GM21390 (cell line): ENCODE data around the gene DPM2.

Experiments
- ATAC-seq: cut with Tn5 transposase; IDR thresholded peaks from one replicate; pipeline ENCODE4 v1.9.1; 2021; ENCODE audit not compliant: unreplicated experiment

DPM2 gene

GRCh38 chr9:127920794-127921193 lies 16.9 kb downstream of the DPM2 start:
- no peak for ATAC-seq

GRCh38 chr9:127919253-127919815 lies 18.3 kb downstream of the DPM2 start:
- ATAC-seq: no peak

DNA sequence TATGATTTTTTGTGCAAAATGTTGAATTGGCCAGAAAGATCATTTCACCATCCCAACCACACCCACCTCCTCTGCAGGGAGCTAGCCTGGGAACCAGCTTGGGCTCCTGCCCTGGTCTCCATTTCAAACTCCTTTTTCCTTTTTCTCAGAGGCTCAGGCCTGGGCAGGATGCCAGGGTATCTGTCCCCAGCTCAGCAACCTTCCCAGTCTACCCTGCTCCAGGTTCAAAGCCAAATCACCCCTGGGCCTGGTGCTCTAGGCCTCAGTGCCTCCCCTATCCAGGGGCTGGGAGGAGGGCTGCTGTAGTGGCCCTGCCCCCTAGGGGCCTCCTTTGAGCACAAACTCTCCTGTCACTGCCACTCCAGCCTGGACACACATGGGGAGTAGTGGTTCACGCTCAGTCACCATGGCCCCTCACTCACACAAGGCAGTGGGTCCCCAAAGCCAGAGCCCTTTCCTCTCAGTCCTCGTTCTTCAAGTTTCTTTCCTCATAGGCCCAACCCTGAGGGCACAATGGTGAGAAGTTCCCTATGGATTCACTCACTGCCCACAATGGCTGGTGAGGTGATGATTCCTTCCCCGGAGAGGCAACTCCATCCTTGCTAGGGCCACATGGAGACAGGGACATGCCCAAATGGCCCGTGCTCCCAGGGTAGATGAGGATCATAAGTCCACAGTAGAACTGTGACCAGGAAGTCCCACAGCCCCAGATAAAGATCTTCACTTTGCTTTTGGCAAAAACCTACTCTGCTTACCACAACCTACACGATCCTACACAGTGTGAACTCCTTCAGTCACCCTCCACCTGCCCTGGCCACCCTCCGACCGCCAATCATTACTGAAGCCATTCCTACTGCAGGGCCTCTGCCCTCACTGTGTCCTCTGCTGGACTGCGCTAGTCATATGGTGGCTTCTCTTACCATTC lies 19.2 kb downstream of the DPM2 start:
- no peak for ATAC-seq

- ATAC-seq: peak; percentile 29
These were observed 20.1 kb downstream of the DPM2 start for GRCh38 chr9:127917603-127918002.

GRCh38 chr9:127916720-127917581 lies 20.7 kb downstream of the DPM2 start, which contains the start of gene ST6GALNAC4:
ST6GALNAC4 (minus strand) TSS chr9:127917041; CDS start chr9:127916419, 622 bp downstream.
- ATAC-seq: peak; percentile 60

- no peak for ATAC-seq
These were observed 21.6 kb downstream of the DPM2 start for GRCh38 chr9:127915801-127916719.

DNA sequence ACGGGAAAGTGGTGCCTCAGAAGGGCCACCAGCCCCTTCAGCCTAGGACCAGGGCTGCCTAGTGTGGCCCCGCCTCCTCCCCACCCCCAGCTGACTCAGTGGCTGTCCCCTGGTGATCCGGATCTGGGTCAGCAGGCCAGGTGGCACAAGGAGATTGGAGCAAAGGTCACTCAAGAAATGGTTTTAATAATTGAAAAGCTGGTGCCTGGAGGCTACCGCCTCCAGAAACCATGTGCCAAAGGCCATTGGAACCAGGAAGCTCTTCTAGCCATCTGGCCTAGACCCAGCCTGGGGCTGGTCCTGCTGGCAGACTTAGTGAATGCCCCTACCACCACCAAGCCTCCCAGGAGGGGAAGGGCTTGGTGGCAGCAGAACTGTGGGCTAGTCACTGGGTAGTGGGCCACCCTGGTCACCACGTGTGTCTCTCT lies 22.3 kb downstream of the DPM2 start:
- no peak for ATAC-seq

- no peak for ATAC-seq
These were observed 24.0 kb downstream of the DPM2 start for GRCh38 chr9:127913682-127914081.

GRCh38 chr9:127912882-127913281 lies 24.8 kb downstream of the DPM2 start:
- ATAC-seq: no peak

DNA sequence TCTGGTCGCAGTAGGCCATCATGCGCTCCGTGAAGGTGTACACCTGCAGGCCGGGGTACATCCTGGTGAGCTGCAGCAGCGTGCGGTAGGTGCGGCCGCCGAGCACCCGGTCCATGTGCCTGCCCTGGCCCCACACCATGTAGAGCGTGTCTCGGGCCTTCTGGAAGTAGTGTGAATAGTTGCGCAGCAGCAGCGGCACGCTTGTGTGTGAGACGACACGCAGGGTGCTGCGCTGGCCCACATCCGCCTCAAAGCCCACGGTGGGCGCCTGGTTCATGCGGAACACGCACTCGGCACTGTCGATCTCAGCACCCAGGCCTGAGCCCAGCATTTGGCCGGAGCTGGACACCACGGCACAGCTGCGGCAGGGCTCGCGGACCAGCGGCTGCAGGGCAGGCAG lies 25.4 kb downstream of the DPM2 start:
- no peak for ATAC-seq

GRCh38 chr9:127910613-127911205 lies 26.9 kb downstream of the DPM2 start:
- no peak for ATAC-seq

- ATAC-seq: no peak
These were observed 27.8 kb downstream of the DPM2 start for GRCh38 chr9:127909839-127910273.

- ATAC-seq: no peak
These were observed 29.1 kb downstream of the DPM2 start for GRCh38 chr9:127908660-127908926.

DNA sequence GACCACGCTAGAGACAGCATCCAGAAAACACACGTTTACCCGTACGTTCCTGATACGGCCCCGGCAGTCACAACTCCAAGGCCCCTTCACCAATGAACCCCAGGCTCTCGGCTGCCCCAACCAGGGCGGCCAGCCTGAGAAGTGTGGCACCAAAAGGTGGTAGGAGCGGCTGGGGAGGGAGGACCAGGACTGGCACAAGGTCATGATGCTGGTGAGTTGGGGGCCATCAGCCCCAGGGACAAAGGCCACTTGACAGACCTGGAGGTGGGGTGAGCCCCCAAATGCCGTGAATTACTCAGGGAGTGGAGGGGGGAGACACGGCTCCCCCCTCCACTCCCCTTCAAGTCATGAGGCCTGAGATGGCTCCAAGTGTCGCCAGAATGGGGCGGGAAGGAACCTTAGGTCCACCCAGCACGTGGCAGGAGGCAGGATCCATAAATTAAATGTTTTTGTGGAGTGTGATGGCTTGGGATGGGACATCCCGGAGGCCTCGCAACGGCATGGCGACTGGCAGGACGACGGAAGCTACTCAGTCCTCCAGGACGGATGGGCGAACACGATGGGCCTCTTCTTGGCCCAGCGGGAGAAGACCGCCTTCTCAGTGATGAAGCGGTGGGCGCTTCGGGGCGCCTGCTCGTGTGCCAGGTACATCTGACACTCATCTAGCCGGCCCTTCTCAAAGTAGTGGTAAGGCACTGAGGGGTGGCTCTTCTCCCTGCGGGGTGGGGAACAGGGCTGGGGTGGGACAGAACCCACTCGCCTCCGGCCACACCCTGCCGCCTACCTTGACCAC lies 29.6 kb downstream of the DPM2 start:
- no peak for ATAC-seq

DNA sequence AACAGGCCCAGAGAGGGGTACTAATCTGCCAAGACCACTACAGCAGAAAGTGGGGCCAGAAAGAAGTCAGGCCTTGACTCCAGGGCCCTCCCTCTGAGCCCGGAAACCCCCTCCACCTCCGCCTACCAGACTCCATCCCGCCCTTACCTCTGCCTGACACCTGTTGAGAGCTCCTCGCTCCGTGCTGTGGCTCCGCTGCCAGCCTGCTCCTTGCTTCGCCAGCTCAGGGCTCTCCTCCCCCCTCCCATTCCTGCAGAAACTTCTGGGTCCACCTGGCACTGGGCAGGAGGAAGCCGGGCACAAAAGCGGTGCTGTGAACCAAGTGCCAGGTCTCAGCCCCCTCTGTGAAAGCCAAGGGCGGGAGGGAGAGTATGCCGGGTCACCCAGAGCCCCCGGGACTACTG lies 31.9 kb downstream of the DPM2 start:
- ATAC-seq: no peak

- no peak for ATAC-seq
These were observed 32.5 kb downstream of the DPM2 start for GRCh38 chr9:127905004-127905728.

DNA sequence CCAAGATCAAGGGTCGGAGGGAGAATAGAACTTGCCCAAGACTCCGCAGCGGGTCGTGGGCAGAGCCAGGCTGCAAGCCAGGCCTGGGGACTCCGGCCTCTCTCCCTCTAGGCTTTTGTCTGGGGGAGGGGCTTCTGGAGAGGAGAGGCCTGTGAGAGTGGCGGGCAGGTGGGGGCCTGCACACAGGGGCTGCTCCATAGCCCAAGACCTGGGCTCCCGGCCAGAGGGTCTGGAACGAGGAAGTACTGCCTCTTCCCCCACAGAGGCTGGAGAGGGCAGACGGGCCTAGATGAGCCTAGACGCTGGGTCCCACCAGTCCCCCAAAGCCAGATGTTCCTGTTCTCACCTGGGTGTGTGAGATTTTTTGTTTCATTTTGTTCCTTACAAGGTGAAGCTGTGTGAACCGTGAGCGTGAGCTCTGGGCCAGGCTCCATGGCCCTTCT lies 33.1 kb downstream of the DPM2 start:
- no peak for ATAC-seq
